GM12872 (cell line): ENCODE results near the gene KCNS3.

Experiments used
- TF ChIP-seq, protein P1 (sequence below): IDR thresholded peaks from 3 replicates; pipeline ENCODE4 v1.5.1; 2011; ENCODE audit warnings: low read depth, mild to moderate bottlenecking, low read length, moderate library complexity; ENCODE audit not compliant: insufficient read depth

KCNS3 gene

DNA sequence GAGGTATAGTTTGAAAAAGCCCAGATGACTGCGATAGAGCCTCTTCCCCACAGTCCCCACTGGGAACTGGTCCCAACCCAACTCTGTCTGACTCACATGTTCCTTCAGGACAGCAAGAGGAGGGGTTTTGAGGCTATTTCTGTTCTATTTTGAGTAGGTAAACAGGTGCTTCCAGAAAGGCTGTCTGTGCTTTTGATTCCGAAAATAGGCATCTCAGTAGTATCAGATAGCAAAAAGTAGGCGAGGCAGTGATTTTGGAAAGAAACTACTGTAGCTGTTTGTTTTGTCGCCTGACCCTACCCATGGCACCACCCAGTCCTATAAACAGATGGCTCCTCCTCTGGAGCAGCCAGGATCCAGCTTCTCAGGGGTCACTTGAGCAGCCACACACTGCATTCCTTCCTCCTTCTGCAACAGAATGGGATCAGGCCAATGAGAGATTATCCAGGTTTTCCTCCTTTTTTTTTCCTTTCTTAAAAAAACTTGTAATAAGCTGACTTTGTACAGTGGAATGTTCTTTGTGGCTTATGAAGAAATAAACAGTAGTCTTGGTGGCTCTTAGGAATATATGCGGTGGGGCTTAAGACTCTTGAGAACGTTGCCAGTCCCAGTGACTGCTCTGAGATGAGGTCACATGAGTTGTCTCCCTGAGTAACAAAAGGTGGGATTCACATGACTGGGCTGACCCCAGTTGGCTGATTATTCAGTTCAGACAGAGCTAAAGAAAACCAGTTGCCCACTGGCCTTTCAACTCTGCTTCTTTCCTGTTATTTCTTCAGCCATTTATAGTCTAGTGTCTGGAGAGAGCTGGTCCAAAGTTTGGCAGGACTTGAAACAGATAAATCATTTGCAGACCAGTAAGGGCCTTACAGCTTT is 98.6 kb downstream of the KCNS3 start:
- TF ChIP-seq, protein P1, sequence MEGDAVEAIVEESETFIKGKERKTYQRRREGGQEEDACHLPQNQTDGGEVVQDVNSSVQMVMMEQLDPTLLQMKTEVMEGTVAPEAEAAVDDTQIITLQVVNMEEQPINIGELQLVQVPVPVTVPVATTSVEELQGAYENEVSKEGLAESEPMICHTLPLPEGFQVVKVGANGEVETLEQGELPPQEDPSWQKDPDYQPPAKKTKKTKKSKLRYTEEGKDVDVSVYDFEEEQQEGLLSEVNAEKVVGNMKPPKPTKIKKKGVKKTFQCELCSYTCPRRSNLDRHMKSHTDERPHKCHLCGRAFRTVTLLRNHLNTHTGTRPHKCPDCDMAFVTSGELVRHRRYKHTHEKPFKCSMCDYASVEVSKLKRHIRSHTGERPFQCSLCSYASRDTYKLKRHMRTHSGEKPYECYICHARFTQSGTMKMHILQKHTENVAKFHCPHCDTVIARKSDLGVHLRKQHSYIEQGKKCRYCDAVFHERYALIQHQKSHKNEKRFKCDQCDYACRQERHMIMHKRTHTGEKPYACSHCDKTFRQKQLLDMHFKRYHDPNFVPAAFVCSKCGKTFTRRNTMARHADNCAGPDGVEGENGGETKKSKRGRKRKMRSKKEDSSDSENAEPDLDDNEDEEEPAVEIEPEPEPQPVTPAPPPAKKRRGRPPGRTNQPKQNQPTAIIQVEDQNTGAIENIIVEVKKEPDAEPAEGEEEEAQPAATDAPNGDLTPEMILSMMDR, result no peak

DNA sequence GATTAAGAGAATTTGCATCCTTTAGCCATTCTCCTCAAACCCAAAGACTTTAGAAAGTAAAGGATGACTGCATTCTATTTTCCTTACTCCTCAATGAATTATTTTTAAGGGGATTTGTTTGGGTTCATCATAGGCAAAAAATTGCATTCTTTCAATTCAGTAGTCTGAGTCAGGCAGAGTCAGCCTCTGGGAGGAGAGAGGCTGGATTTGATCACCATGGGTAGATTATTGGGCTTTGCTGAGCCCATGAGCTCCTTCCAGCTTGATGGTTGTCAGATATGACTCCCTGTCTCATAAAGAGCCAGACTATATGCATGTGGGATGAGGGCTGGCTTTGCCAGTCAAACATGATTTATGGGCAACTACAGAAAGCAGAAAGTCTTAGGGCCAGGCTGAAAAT is 101.2 kb downstream of the KCNS3 start:
- TF ChIP-seq, protein P1, result no peak

DNA sequence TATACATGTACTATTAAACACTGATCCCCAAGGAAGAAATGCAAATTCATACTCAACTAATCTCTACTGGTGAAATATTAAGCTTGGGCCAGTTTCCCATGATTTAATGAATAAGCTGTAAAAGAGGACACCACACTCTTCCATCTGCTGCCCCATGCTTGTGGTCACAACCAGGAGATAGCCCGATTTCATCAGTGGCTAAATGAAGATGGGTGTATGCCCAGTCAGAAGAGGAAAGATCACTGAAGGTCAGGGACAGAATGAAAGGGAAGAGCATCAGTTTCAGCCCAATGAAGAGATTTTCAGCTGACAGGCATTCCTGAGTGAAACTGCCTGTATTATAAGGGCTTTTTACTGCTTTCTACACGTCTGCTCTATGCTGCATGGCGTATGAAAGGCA is 103.5 kb downstream of the KCNS3 start:
- TF ChIP-seq, protein P1, result no peak
